ENCODE data around the gene PTPRM. TPM values are rescaled to one million over a fixed set of nuclear protein-coding genes. Genes with fewer than 3 reads are reported as not detected.

Gene PTPRM
- total and polyA plus RNA-seq, 2 of the 8 experiments (the other 6 are each of a cell fraction or from before 2014, with no cell fraction given): 4.1 to 7.0 TPM

- TF ChIP-seq CHD7 (IDR thresholded peaks at IDR 0.05; ENCODE audit: insufficient replicate concordance, low read length) (no peak), ASH2L (IDR thresholded peaks at IDR 0.05; ENCODE audit: low read length) (no peak), SRF (IDR thresholded peaks at IDR 0.05; ENCODE audit: low read depth, low read length) (no peak)
Measured at GRCh38 chr18:8197499-8197898, 630.4 kb downstream of the PTPRM start (continued).
